Measurements from ENCODE around the gene NKD2.
"Not testable (repeated sequence)": the region's sequence is repeated elsewhere in the genome, so short reads cannot be mapped to it uniquely, and the experiment has no call there.

Gene NKD2

DNA sequence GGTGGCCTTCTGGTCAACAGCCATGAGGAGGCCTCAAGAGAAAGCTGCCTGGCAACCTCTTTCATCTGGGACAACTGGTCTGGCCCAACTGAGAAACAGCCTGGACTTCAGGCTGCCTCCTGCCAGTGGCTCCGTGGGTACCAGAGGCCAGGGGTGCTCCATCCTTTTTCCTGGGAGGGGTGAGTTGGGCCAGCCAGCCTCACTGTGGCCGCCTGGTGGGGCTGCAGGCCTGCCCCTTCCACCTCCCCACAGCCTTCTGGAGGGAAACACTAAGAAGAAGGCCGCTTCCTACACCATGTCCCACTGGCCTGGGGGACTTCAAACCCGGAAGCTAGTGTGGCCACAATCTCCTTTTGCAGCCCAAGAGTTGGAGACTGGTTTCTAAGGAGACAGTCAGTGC, 13.8 kb upstream of the NKD2 start:
- Histone ChIP-seq H3K36me3 (ENCODE audit: control insufficient read depth, low read depth, low read length) (no peaks in the 10 kb centered on the region), H3K4me1 (ENCODE audit: control insufficient read depth, low read depth, low read length) (peaks cover 7% of the 10 kb centered on the region), H3K9me3 (ENCODE audit: control insufficient read depth, low read depth, low read length) (no peaks in the 10 kb centered on the region), H3K27ac (ENCODE audit: low read length) (no peak overlapping the region), H3K27me3 (ENCODE audit: control insufficient read depth, insufficient read depth, low read length) (no peaks in the 10 kb centered on the region), H3K9ac (ENCODE audit: low read length) (no peak overlapping the region), H3K4me3 (ENCODE audit: low read length) (no peak overlapping the region)

DNA sequence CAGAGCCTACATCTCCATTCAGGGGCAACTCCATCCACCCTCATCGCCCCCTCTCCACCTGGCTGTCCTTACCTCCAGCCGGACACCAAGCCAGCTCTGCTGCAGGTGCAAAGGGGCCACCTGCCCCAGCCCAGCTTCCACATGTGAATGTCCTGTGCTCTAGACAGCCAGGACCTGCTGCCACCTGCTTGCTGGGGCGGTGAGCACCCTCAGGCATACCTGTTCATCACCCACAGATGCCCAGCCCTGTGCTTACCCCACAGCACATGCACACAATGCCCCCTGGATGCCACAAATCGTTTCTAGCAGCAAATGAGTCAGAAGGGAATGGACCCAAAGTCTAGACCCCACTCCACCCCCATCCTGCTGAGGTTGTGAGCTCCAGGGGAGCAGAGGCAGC, 13.3 kb upstream of the NKD2 start:
- H3K27me3 ChIP-seq (ENCODE audit: control insufficient read depth, insufficient read depth, low read length), result no peaks in the 10 kb centered on the region
- H3K4me3 ChIP-seq (ENCODE audit: low read length), result no peak overlapping the region

GRCh38 chr5:997001-997474, 11.6 kb upstream of the NKD2 start:
- H3K9ac ChIP-seq (ENCODE audit: low read length), result no peak overlapping the region
- H3K4me3 ChIP-seq (ENCODE audit: low read length), result no peak overlapping the region
- H3K4me1 ChIP-seq (ENCODE audit: control insufficient read depth, low read depth, low read length), result no peaks in the 10 kb centered on the region

More for the DNA sequence above, 13.3 kb upstream of the NKD2 start:
- Histone ChIP-seq H3K9me3 (ENCODE audit: control insufficient read depth, low read depth, low read length) (no peaks in the 10 kb centered on the region), H3K27ac (ENCODE audit: low read length) (no peak overlapping the region), H3K4me1 (ENCODE audit: control insufficient read depth, low read depth, low read length) (peaks cover 3% of the 10 kb centered on the region), H3K9ac (ENCODE audit: low read length) (no peak overlapping the region), H3K36me3 (ENCODE audit: control insufficient read depth, low read depth, low read length) (no peaks in the 10 kb centered on the region)

GRCh38 chr5:997711-998110, 10.9 kb upstream of the NKD2 start:
- no peaks in the 10 kb centered on the region for H3K27me3 ChIP-seq (ENCODE audit: control insufficient read depth, insufficient read depth, low read length)
- no peaks in the 10 kb centered on the region for H3K4me1 ChIP-seq (ENCODE audit: control insufficient read depth, low read depth, low read length)
- no peaks in the 10 kb centered on the region for H3K9me3 ChIP-seq (ENCODE audit: control insufficient read depth, low read depth, low read length)
- no peak overlapping the region for H3K4me3 ChIP-seq (ENCODE audit: low read length)
- no peak overlapping the region for H3K9ac ChIP-seq (ENCODE audit: low read length)
- H3K36me3 ChIP-seq (ENCODE audit: control insufficient read depth, low read depth, low read length), result no peaks in the 10 kb centered on the region
- no peak overlapping the region for H3K27ac ChIP-seq (ENCODE audit: low read length)

More at GRCh38 chr5:997001-997474, 11.6 kb upstream of the NKD2 start:
- no peak overlapping the region for H3K27ac ChIP-seq (ENCODE audit: low read length)
- no peaks in the 10 kb centered on the region for H3K36me3 ChIP-seq (ENCODE audit: control insufficient read depth, low read depth, low read length)
- no peaks in the 10 kb centered on the region for H3K27me3 ChIP-seq (ENCODE audit: control insufficient read depth, insufficient read depth, low read length)
- H3K9me3 ChIP-seq (ENCODE audit: control insufficient read depth, low read depth, low read length), result no peaks in the 10 kb centered on the region

- Histone ChIP-seq H3K27ac (ENCODE audit: low read length) (no peak overlapping the region), H3K4me3 (ENCODE audit: low read length) (no peak overlapping the region), H3K4me1 (ENCODE audit: control insufficient read depth, low read depth, low read length) (no peaks in the 10 kb centered on the region)
These were observed 10.2 kb upstream of the NKD2 start for GRCh38 chr5:998246-999031.

GRCh38 chr5:999032-999501, 9.5 kb upstream of the NKD2 start:
- H3K27ac ChIP-seq (ENCODE audit: low read length), result no peak overlapping the region
- no peak overlapping the region for H3K9ac ChIP-seq (ENCODE audit: low read length)
- H3K27me3 ChIP-seq (ENCODE audit: control insufficient read depth, insufficient read depth, low read length), result peaks cover 12% of the 10 kb centered on the region
- H3K4me3 ChIP-seq (ENCODE audit: low read length), result no peak overlapping the region
- H3K4me1 ChIP-seq (ENCODE audit: control insufficient read depth, low read depth, low read length), result no peaks in the 10 kb centered on the region
- H3K36me3 ChIP-seq (ENCODE audit: control insufficient read depth, low read depth, low read length), result no peaks in the 10 kb centered on the region
- no peaks in the 10 kb centered on the region for H3K9me3 ChIP-seq (ENCODE audit: control insufficient read depth, low read depth, low read length)

More at GRCh38 chr5:998246-999031, 10.2 kb upstream of the NKD2 start:
- Histone ChIP-seq H3K9ac (ENCODE audit: low read length) (no peak overlapping the region), H3K36me3 (ENCODE audit: control insufficient read depth, low read depth, low read length) (no peaks in the 10 kb centered on the region), H3K27me3 (ENCODE audit: control insufficient read depth, insufficient read depth, low read length) (peaks cover 6% of the 10 kb centered on the region), H3K9me3 (ENCODE audit: control insufficient read depth, low read depth, low read length) (no peaks in the 10 kb centered on the region)

DNA sequence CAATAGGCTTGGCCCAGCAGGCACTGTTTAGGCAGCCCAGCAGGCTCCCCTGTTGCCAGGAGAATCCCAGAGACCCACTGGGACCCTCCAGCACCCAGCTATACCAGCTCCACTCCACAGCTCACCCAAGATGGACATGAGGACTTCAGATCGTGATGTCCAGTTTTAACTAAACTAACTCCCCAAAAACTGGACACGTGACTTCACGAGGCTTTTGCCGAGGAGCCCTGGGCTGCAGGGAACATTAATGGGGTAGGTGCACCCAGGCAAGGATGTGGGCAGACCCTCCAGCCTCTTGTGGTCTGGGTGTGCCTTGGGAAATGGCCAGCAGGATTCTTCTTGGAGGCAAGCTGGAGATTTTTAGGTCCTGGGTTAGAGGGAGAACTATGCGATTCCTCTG, 8.9 kb upstream of the NKD2 start:
- Histone ChIP-seq H3K4me1 (ENCODE audit: control insufficient read depth, low read depth, low read length) (no peaks in the 10 kb centered on the region), H3K27ac (ENCODE audit: low read length) (no peak overlapping the region), H3K9me3 (ENCODE audit: control insufficient read depth, low read depth, low read length) (no peaks in the 10 kb centered on the region), H3K27me3 (ENCODE audit: control insufficient read depth, insufficient read depth, low read length) (peaks cover 19% of the 10 kb centered on the region), H3K4me3 (ENCODE audit: low read length) (no peak overlapping the region), H3K36me3 (ENCODE audit: control insufficient read depth, low read depth, low read length) (no peaks in the 10 kb centered on the region), H3K9ac (ENCODE audit: low read length) (no peak overlapping the region)

- H3K4me1 ChIP-seq (ENCODE audit: control insufficient read depth, low read depth, low read length), result no peaks in the 10 kb centered on the region
- H3K27ac ChIP-seq (ENCODE audit: low read length), result no peak overlapping the region
- no peaks in the 10 kb centered on the region for H3K36me3 ChIP-seq (ENCODE audit: control insufficient read depth, low read depth, low read length)
- H3K4me3 ChIP-seq (ENCODE audit: low read length), result no peak overlapping the region
- no peaks in the 10 kb centered on the region for H3K9me3 ChIP-seq (ENCODE audit: control insufficient read depth, low read depth, low read length)
- peaks cover 25% of the 10 kb centered on the region for H3K27me3 ChIP-seq (ENCODE audit: control insufficient read depth, insufficient read depth, low read length)
- H3K9ac ChIP-seq (ENCODE audit: low read length), result no peak overlapping the region
These were observed 8.3 kb upstream of the NKD2 start for GRCh38 chr5:1000329-1000728.

GRCh38 chr5:1000831-1001230, 7.8 kb upstream of the NKD2 start:
- not testable (repeated sequence) for H3K9ac ChIP-seq (ENCODE audit: low read length); H3K27ac ChIP-seq (ENCODE audit: low read length); H3K4me3 ChIP-seq (ENCODE audit: low read length); H3K36me3 ChIP-seq (ENCODE audit: control insufficient read depth, low read depth, low read length); H3K9me3 ChIP-seq (ENCODE audit: control insufficient read depth, low read depth, low read length); H3K4me1 ChIP-seq (ENCODE audit: control insufficient read depth, low read depth, low read length)
- peaks cover 30% of the 10 kb centered on the region for H3K27me3 ChIP-seq (ENCODE audit: control insufficient read depth, insufficient read depth, low read length)

- no peak overlapping the region for H3K4me3 ChIP-seq (ENCODE audit: low read length)
- peaks cover 38% of the 10 kb centered on the region for H3K27me3 ChIP-seq (ENCODE audit: control insufficient read depth, insufficient read depth, low read length)
- H3K9ac ChIP-seq (ENCODE audit: low read length), result no peak overlapping the region
- no peaks in the 10 kb centered on the region for H3K9me3 ChIP-seq (ENCODE audit: control insufficient read depth, low read depth, low read length)
- H3K27ac ChIP-seq (ENCODE audit: low read length), result no peak overlapping the region
- no peaks in the 10 kb centered on the region for H3K4me1 ChIP-seq (ENCODE audit: control insufficient read depth, low read depth, low read length)
- no peaks in the 10 kb centered on the region for H3K36me3 ChIP-seq (ENCODE audit: control insufficient read depth, low read depth, low read length)
These were observed 7.0 kb upstream of the NKD2 start for GRCh38 chr5:1001406-1002270.

DNA sequence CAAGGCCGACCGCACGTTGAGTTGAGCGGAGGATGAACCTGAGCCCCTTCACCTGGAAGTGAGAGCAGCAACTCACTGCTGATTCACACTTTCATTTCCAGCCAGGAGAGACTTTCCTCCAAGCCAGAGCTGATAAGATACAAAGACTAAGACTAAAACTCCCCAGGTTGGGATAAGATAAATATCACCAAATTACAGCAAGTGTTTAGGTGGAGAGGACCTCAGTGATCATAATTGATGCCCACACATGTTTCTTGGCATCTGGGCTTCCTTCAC, 6.4 kb upstream of the NKD2 start:
- Histone ChIP-seq H3K27me3 (ENCODE audit: control insufficient read depth, insufficient read depth, low read length) (peaks cover 44% of the 10 kb centered on the region), H3K4me3 (ENCODE audit: low read length) (no peak overlapping the region), H3K27ac (ENCODE audit: low read length) (no peak overlapping the region), H3K4me1 (ENCODE audit: control insufficient read depth, low read depth, low read length) (no peaks in the 10 kb centered on the region), H3K9ac (ENCODE audit: low read length) (no peak overlapping the region), H3K36me3 (ENCODE audit: control insufficient read depth, low read depth, low read length) (no peaks in the 10 kb centered on the region), H3K9me3 (ENCODE audit: control insufficient read depth, low read depth, low read length) (no peaks in the 10 kb centered on the region)

All from iPS-18a (cell line).